HepG2 (cell line): ENCODE results near the gene CELSR2. TPM values are rescaled to one million over a fixed set of nuclear protein-coding genes. Genes with fewer than 3 reads are reported as not detected.

Source experiments
- HHEX ChIP-seq: IDR thresholded peaks from 2 replicates; pipeline ENCODE4 v1.6.1; 2016; ENCODE audit warnings: control low read depth
- KDM4B ChIP-seq: sonication (generic); formaldehyde crosslinking; IDR thresholded peaks from 2 replicates; pipeline ENCODE4 v1.4.0; 2020; ENCODE audit warnings: missing genetic modification reagents
- MYC ChIP-seq: sonication (generic); formaldehyde crosslinking; IDR thresholded peaks from 2 replicates; pipeline ENCODE4 v1.9.0; 2021; ENCODE audit warnings: missing genetic modification reagents, borderline replicate concordance
- PLRG1 ChIP-seq: fragments of 450-650 bp; conservative IDR thresholded peaks from 2 replicates; pipeline ENCODE4 v1.6.1; 2016
- THYN1 ChIP-seq: sonication (generic); formaldehyde crosslinking; IDR thresholded peaks from 2 replicates; pipeline ENCODE4 v1.8.1; 2023; ENCODE audit warnings: low read depth, mild to moderate bottlenecking, moderate library complexity, missing genetic modification reagents, borderline replicate concordance
- ZFP37 ChIP-seq: sonication (generic); formaldehyde crosslinking; IDR thresholded peaks from 2 replicates; pipeline ENCODE4 v1.4.0; 2020; ENCODE audit warnings: missing genetic modification reagents, borderline replicate concordance
- ZNF672 ChIP-seq: sonication (generic); formaldehyde crosslinking; IDR thresholded peaks from 2 replicates; pipeline ENCODE4 v1.8.1; 2022; ENCODE audit warnings: missing genetic modification reagents
- ZNF749 ChIP-seq: sonication (generic); formaldehyde crosslinking; IDR thresholded peaks from 2 replicates; pipeline ENCODE4 v1.8.0; 2022; ENCODE audit warnings: mild to moderate bottlenecking, missing genetic modification reagents, moderate library complexity, borderline replicate concordance
- ZSCAN21 ChIP-seq: sonication (generic); formaldehyde crosslinking; IDR thresholded peaks from 2 replicates; pipeline ENCODE4 v1.8.0; 2022; ENCODE audit warnings: mild to moderate bottlenecking, missing genetic modification reagents, moderate library complexity, borderline replicate concordance
- polyA plus RNA-seq, 8 experiments: library from polyadenylated mRNA; depleted of rRNA in 3 of 8; stranded (reverse) in 7 of 8; unstranded in 1 of 8; fragments of >200 nt; fragmentation: Illumina TruSeq in 4 of 8; extraction: Trizol in 4 of 8; gene quantifications; 2 replicates each; pipeline versions ENCODE4 v1.2.1 to v1.2.3, GENCODE V29; 2011 to 2016; ENCODE audit warnings: low read depth in 4 of 8, missing spikeins in 1 of 8, mixed read lengths in 1 of 8; ENCODE audit not compliant: insufficient read depth in 1 of 8
- total RNA-seq, 5 experiments: library from RNA; depleted of rRNA; stranded (reverse); fragments of >200 nt; fragmentation: Illumina TruSeq; extraction: Trizol; gene quantifications; 2 replicates each; pipeline ENCODE4 v1.2.3, GENCODE V29; 2016; ENCODE audit warnings: low read depth in 1 of 5
- TF ChIP-seq, protein P1 (sequence below): sonication (generic); formaldehyde crosslinking; IDR thresholded peaks from one replicate; pipeline ENCODE4 v1.5.1; 2020; ENCODE audit warnings: mild to moderate bottlenecking, missing genetic modification reagents; ENCODE audit errors: not compliant biosample characterization
- TF ChIP-seq, protein P2 (sequence below): sonication (generic); formaldehyde crosslinking; IDR thresholded peaks from 2 replicates; pipeline ENCODE4 v1.4.0; 2020; ENCODE audit warnings: missing genetic modification reagents, mild to moderate bottlenecking, borderline replicate concordance
- TF ChIP-seq, protein P3 (sequence below): sonication (generic); formaldehyde crosslinking; IDR thresholded peaks from 2 replicates; pipeline ENCODE4 v1.8.0; 2022; ENCODE audit warnings: missing genetic modification reagents, mild to moderate bottlenecking, moderate library complexity, borderline replicate concordance
- TF ChIP-seq, protein P4 (sequence below): conservative IDR thresholded peaks from 2 replicates; pipeline ENCODE4 v1.6.1; 2018; ENCODE audit warnings: missing genetic modification reagents

Gene CELSR2
- total and polyA plus RNA-seq, 2 of the 13 experiments (the other 11 are each of a cell fraction or from before 2014, with no cell fraction given), result 4.0 to 6.6 TPM

DNA sequence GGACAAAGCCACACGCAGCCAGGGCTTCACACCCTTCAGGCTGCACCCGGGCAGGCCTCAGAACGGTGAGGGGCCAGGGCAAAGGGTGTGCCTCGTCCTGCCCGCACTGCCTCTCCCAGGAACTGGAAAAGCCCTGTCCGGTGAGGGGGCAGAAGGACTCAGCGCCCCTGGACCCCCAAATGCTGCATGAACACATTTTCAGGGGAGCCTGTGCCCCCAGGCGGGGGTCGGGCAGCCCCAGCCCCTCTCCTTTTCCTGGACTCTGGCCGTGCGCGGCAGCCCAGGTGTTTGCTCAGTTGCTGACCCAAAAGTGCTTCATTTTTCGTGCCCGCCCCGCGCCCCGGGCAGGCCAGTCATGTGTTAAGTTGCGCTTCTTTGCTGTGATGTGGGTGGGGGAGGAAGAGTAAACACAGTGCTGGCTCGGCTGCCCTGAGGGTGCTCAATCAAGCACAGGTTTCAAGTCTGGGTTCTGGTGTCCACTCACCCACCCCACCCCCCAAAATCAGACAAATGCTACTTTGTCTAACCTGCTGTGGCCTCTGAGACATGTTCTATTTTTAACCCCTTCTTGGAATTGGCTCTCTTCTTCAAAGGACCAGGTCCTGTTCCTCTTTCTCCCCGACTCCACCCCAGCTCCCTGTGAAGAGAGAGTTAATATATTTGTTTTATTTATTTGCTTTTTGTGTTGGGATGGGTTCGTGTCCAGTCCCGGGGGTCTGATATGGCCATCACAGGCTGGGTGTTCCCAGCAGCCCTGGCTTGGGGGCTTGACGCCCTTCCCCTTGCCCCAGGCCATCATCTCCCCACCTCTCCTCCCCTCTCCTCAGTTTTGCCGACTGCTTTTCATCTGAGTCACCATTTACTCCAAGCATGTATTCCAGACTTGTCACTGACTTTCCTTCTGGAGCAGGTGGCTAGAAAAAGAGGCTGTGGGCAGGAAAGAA lies 25.5 kb downstream of the CELSR2 start (continued):
- TF ChIP-seq, protein P1, sequence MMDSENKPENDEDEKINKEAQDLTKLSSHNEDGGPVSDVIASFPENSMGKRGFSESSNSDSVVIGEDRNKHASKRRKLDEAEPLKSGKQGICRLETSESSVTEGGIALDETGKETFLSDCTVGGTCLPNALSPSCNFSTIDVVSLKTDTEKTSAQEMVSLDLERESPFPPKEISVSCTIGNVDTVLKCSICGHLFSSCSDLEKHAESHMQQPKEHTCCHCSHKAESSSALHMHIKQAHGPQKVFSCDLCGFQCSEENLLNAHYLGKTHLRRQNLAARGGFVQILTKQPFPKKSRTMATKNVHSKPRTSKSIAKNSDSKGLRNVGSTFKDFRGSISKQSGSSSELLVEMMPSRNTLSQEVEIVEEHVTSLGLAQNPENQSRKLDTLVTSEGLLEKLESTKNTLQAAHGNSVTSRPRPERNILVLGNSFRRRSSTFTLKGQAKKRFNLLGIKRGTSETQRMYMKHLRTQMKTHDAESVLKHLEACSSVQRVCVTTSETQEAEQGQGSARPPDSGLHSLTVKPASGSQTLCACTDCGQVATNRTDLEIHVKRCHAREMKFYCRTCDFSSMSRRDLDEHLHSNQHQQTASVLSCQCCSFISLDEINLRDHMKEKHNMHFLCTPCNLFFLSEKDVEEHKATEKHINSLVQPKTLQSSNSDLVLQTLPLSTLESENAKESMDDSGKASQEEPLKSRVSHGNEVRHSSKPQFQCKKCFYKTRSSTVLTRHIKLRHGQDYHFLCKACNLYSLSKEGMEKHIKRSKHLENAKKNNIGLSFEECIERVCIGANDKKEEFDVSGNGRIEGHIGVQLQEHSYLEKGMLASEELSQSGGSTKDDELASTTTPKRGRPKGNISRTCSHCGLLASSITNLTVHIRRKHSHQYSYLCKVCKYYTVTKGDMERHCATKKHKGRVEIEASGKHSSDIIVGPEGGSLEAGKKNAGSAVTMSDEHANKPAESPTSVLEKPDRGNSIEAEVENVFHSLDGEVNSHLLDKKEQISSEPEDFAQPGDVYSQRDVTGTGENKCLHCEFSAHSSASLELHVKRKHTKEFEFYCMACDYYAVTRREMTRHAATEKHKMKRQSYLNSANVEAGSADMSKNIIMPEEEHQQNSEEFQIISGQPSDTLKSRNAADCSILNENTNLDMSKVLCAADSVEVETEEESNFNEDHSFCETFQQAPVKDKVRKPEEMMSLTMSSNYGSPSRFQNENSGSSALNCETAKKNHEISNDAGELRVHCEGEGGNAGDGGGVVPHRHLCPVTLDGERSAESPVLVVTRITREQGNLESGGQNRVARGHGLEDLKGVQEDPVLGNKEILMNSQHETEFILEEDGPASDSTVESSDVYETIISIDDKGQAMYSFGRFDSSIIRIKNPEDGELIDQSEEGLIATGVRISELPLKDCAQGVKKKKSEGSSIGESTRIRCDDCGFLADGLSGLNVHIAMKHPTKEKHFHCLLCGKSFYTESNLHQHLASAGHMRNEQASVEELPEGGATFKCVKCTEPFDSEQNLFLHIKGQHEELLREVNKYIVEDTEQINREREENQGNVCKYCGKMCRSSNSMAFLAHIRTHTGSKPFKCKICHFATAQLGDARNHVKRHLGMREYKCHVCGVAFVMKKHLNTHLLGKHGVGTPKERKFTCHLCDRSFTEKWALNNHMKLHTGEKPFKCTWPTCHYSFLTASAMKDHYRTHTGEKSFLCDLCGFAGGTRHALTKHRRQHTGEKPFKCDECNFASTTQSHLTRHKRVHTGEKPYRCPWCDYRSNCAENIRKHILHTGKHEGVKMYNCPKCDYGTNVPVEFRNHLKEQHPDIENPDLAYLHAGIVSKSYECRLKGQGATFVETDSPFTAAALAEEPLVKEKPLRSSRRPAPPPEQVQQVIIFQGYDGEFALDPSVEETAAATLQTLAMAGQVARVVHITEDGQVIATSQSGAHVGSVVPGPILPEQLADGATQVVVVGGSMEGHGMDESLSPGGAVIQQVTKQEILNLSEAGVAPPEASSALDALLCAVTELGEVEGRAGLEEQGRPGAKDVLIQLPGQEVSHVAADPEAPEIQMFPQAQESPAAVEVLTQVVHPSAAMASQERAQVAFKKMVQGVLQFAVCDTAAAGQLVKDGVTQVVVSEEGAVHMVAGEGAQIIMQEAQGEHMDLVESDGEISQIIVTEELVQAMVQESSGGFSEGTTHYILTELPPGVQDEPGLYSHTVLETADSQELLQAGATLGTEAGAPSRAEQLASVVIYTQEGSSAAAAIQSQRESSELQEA, result no peak
- TF ChIP-seq, protein P2, sequence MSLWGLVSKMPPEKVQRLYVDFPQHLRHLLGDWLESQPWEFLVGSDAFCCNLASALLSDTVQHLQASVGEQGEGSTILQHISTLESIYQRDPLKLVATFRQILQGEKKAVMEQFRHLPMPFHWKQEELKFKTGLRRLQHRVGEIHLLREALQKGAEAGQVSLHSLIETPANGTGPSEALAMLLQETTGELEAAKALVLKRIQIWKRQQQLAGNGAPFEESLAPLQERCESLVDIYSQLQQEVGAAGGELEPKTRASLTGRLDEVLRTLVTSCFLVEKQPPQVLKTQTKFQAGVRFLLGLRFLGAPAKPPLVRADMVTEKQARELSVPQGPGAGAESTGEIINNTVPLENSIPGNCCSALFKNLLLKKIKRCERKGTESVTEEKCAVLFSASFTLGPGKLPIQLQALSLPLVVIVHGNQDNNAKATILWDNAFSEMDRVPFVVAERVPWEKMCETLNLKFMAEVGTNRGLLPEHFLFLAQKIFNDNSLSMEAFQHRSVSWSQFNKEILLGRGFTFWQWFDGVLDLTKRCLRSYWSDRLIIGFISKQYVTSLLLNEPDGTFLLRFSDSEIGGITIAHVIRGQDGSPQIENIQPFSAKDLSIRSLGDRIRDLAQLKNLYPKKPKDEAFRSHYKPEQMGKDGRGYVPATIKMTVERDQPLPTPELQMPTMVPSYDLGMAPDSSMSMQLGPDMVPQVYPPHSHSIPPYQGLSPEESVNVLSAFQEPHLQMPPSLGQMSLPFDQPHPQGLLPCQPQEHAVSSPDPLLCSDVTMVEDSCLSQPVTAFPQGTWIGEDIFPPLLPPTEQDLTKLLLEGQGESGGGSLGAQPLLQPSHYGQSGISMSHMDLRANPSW, result no peak
- TF ChIP-seq THYN1, result no peak
- TF ChIP-seq ZNF672, result no peak
- TF ChIP-seq HHEX (CRISPR knock-in tag), result no peak
- no peak for TF ChIP-seq ZNF749 (CRISPR knock-in tag)
- no peak for TF ChIP-seq ZSCAN21
- peak; percentile 80 for TF ChIP-seq MYC
- TF ChIP-seq PLRG1, result no peak
- TF ChIP-seq, protein P3, sequence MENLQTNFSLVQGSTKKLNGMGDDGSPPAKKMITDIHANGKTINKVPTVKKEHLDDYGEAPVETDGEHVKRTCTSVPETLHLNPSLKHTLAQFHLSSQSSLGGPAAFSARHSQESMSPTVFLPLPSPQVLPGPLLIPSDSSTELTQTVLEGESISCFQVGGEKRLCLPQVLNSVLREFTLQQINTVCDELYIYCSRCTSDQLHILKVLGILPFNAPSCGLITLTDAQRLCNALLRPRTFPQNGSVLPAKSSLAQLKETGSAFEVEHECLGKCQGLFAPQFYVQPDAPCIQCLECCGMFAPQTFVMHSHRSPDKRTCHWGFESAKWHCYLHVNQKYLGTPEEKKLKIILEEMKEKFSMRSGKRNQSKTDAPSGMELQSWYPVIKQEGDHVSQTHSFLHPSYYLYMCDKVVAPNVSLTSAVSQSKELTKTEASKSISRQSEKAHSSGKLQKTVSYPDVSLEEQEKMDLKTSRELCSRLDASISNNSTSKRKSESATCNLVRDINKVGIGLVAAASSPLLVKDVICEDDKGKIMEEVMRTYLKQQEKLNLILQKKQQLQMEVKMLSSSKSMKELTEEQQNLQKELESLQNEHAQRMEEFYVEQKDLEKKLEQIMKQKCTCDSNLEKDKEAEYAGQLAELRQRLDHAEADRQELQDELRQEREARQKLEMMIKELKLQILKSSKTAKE, result no peak
- peak; percentile 86; the same call in 1 of the 2 replicates for TF ChIP-seq KDM4B
- TF ChIP-seq, protein P4, sequence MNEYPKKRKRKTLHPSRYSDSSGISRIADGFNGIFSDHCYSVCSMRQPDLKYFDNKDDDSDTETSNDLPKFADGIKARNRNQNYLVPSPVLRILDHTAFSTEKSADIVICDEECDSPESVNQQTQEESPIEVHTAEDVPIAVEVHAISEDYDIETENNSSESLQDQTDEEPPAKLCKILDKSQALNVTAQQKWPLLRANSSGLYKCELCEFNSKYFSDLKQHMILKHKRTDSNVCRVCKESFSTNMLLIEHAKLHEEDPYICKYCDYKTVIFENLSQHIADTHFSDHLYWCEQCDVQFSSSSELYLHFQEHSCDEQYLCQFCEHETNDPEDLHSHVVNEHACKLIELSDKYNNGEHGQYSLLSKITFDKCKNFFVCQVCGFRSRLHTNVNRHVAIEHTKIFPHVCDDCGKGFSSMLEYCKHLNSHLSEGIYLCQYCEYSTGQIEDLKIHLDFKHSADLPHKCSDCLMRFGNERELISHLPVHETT (CRISPR knock-in tag), result no peak; the same call in 1 of the 2 replicates
- TF ChIP-seq ZFP37 (CRISPR knock-in tag), result no peak
